ENCODE measurements around the gene P3H3.

The P3H3 gene

DNA sequence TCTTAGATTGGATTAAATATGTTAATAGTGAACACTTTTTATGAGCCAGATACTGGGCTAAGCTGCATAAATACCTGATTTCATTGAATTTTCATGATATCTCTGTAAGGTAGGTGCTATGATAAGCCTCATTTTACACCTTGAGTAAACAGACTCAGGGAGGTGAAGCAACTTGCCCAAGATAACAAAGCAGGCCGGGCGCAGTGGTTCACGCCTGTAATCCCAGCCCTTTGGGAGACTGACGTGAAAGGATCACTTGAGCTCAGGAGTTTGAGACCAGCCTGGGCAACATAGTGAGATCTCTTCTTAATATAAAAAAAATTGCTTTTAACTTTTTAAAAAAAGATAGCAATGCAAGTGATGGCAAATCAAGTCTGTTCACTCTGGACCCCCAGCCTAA is 13.9 kb downstream of the P3H3 start:
- no peaks in the 10 kb centered on the region for H3K9me3 ChIP-seq (ENCODE audit: control insufficient read depth in 2 of 2, low read length in 2 of 2)
- no peak overlapping the region for H3K27ac ChIP-seq (ENCODE audit: low read depth in 2 of 2, low read length in 2 of 2)
- H3K4me1 ChIP-seq (ENCODE audit: control insufficient read depth in 2 of 2, insufficient read depth in 2 of 2, low read length in 2 of 2) = no peaks in the 10 kb centered on the region
- peaks cover 4 to 8% of the 10 kb centered on the region in 2 donors for H3K36me3 ChIP-seq (ENCODE audit: control insufficient read depth in 2 of 2, insufficient read depth in 2 of 2, low read length in 2 of 2)
- H3K27me3 ChIP-seq (ENCODE audit: control insufficient read depth in 2 of 2, insufficient read depth in 2 of 2, low read length in 2 of 2) = no peaks in the 10 kb centered on the region
- no peak overlapping the region for H3K4me3 ChIP-seq (ENCODE audit: low read length in 2 of 2)
- no peak overlapping the region for H3K9ac ChIP-seq (ENCODE audit: low read depth in 1 of 2, low read length in 2 of 2)

GRCh38 chr12:6843118-6843902 is 15.1 kb downstream of the P3H3 start:
- no peaks in the 10 kb centered on the region for H3K4me1 ChIP-seq (ENCODE audit: control insufficient read depth in 2 of 2, insufficient read depth in 2 of 2, low read length in 2 of 2)
- peaks cover 4 to 8% of the 10 kb centered on the region in 2 donors for H3K36me3 ChIP-seq (ENCODE audit: control insufficient read depth in 2 of 2, insufficient read depth in 2 of 2, low read length in 2 of 2)
- no peak overlapping the region for H3K4me3 ChIP-seq (ENCODE audit: low read length in 2 of 2)
- H3K27ac ChIP-seq (ENCODE audit: low read depth in 2 of 2, low read length in 2 of 2) = no peak overlapping the region
- H3K9ac ChIP-seq (ENCODE audit: low read depth in 1 of 2, low read length in 2 of 2) = no peak overlapping the region
- no peaks in the 10 kb centered on the region for H3K9me3 ChIP-seq (ENCODE audit: control insufficient read depth in 2 of 2, low read length in 2 of 2)
- H3K27me3 ChIP-seq (ENCODE audit: control insufficient read depth in 2 of 2, insufficient read depth in 2 of 2, low read length in 2 of 2) = no peaks in the 10 kb centered on the region

DNA sequence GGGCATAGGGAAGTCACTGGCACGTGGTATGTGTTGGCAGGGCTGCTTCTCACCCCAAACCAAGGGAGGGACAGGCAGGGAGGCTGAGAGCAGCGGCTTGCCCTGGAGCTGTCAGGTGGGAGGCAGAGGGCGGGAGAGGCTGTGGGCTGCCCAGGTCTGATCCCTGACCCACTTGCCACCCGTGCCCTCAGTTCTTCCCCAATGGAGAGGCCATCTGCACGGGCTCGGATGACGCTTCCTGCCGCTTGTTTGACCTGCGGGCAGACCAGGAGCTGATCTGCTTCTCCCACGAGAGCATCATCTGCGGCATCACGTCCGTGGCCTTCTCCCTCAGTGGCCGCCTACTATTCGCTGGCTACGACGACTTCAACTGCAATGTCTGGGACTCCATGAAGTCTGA is 17.2 kb downstream of the P3H3 start:
- no peaks in the 10 kb centered on the region for H3K9me3 ChIP-seq (ENCODE audit: control insufficient read depth in 2 of 2, low read length in 2 of 2)
- no peaks in the 10 kb centered on the region for H3K27me3 ChIP-seq (ENCODE audit: control insufficient read depth in 2 of 2, insufficient read depth in 2 of 2, low read length in 2 of 2)
- H3K4me1 ChIP-seq (ENCODE audit: control insufficient read depth in 2 of 2, insufficient read depth in 2 of 2, low read length in 2 of 2) = peaks cover 2% of the 10 kb centered on the region in 2 donors
- H3K9ac ChIP-seq (ENCODE audit: low read depth in 1 of 2, low read length in 2 of 2) = no peak overlapping the region
- H3K27ac ChIP-seq (ENCODE audit: low read depth in 2 of 2, low read length in 2 of 2) = no peak overlapping the region
- H3K4me3 ChIP-seq (ENCODE audit: low read length in 2 of 2) = no peak overlapping the region
- H3K36me3 ChIP-seq (ENCODE audit: control insufficient read depth in 2 of 2, insufficient read depth in 2 of 2, low read length in 2 of 2) = peaks cover 8 to 9% of the 10 kb centered on the region in 2 donors

DNA sequence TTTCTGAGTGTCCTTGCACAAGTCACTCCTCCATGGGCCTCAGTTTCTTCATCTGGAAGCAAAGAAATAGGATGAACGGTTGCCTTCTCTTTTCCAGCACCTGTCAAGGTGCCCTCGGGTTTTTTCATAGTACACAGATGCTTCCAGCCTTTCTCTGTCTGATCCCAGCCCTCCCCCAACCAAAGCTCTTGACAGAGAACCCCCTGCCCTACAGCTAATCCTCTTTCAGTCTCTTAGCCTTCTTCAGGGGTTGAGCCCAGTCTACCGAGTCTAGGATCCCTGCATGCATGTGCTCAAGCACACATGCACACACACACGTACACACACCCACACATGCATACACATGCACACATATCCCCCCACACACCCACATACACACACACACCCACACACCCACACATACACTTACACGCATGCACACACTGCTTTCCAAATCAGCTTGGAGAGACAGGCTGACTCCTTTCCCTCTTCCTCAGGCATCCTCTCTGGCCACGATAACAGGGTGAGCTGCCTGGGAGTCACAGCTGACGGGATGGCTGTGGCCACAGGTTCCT is 18.2 kb downstream of the P3H3 start:
- Histone ChIP-seq H3K4me3 (ENCODE audit: low read length in 2 of 2) (no peak overlapping the region), H3K9ac (ENCODE audit: low read depth in 1 of 2, low read length in 2 of 2) (no peak overlapping the region), H3K27ac (ENCODE audit: low read depth in 2 of 2, low read length in 2 of 2) (no peak overlapping the region), H3K36me3 (ENCODE audit: control insufficient read depth in 2 of 2, insufficient read depth in 2 of 2, low read length in 2 of 2) (peaks cover 8 to 9% of the 10 kb centered on the region in 2 donors), H3K4me1 (ENCODE audit: control insufficient read depth in 2 of 2, insufficient read depth in 2 of 2, low read length in 2 of 2) (peaks cover 7 to 10% of the 10 kb centered on the region in 2 donors), H3K9me3 (ENCODE audit: control insufficient read depth in 2 of 2, low read length in 2 of 2) (no peaks in the 10 kb centered on the region), H3K27me3 (ENCODE audit: control insufficient read depth in 2 of 2, insufficient read depth in 2 of 2, low read length in 2 of 2) (no peaks in the 10 kb centered on the region)

DNA sequence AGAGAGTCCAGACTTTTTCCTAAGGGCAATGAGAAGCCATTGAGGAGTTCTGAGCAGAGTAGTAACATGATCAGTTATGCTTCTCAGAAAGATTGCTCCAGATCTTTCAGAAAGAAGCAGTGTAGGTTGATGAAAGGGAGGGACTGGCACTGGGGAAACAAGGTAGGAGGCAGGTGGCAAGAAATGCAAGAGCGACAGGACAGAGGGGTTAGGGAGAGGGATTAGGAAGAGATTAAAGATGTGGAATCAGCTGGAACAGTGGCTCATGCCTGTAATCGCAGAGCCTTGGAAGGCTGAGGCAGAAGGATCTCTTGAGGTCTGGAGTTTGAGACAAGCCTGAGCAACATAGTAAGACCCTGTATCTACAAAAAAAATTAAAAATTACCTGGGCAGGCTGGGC is 19.5 kb downstream of the P3H3 start:
- H3K36me3 ChIP-seq (ENCODE audit: control insufficient read depth in 2 of 2, insufficient read depth in 2 of 2, low read length in 2 of 2) = peaks cover 8 to 9% of the 10 kb centered on the region in 2 donors

DNA sequence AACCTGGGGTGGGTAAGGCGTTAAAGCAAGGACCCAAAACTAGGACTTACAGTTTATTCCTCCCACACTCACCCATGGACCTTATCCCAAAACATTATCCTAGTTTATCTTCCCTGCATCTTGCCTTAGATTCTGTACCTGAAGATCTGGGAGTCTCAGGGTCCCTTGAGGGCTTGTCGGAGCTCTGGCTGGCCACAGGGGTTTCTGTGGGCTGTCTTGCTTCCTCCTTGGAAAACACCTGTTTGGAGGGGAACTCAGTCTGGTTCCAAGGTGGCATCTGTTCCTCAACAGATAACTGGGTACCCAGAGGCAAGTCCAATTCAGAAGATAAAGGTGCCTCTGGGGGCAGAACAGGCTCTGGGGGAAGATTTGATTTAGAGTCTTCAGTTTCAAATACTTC is 21.2 kb downstream of the P3H3 start:
- Histone ChIP-seq H3K36me3 (ENCODE audit: control insufficient read depth in 2 of 2, insufficient read depth in 2 of 2, low read length in 2 of 2) (peaks cover 8 to 9% of the 10 kb centered on the region in 2 donors), H3K27ac (ENCODE audit: low read depth in 2 of 2, low read length in 2 of 2) (no peak overlapping the region), H3K4me1 (ENCODE audit: control insufficient read depth in 2 of 2, insufficient read depth in 2 of 2, low read length in 2 of 2) (peaks cover 13 to 18% of the 10 kb centered on the region in 2 donors), H3K27me3 (ENCODE audit: control insufficient read depth in 2 of 2, insufficient read depth in 2 of 2, low read length in 2 of 2) (no peaks in the 10 kb centered on the region), H3K4me3 (ENCODE audit: low read length in 2 of 2) (no peak overlapping the region), H3K9ac (ENCODE audit: low read depth in 1 of 2, low read length in 2 of 2) (no peak overlapping the region), H3K9me3 (ENCODE audit: control insufficient read depth in 2 of 2, low read length in 2 of 2) (no peaks in the 10 kb centered on the region)

More for the DNA sequence above, 19.5 kb downstream of the P3H3 start:
- Histone ChIP-seq H3K4me1 (ENCODE audit: control insufficient read depth in 2 of 2, insufficient read depth in 2 of 2, low read length in 2 of 2) (peaks cover 7 to 10% of the 10 kb centered on the region in 2 donors), H3K9me3 (ENCODE audit: control insufficient read depth in 2 of 2, low read length in 2 of 2) (no peaks in the 10 kb centered on the region), H3K4me3 (ENCODE audit: low read length in 2 of 2) (no peak overlapping the region), H3K27ac (ENCODE audit: low read depth in 2 of 2, low read length in 2 of 2) (no peak overlapping the region), H3K9ac (ENCODE audit: low read depth in 1 of 2, low read length in 2 of 2) (no peak overlapping the region), H3K27me3 (ENCODE audit: control insufficient read depth in 2 of 2, insufficient read depth in 2 of 2, low read length in 2 of 2) (no peaks in the 10 kb centered on the region)

DNA sequence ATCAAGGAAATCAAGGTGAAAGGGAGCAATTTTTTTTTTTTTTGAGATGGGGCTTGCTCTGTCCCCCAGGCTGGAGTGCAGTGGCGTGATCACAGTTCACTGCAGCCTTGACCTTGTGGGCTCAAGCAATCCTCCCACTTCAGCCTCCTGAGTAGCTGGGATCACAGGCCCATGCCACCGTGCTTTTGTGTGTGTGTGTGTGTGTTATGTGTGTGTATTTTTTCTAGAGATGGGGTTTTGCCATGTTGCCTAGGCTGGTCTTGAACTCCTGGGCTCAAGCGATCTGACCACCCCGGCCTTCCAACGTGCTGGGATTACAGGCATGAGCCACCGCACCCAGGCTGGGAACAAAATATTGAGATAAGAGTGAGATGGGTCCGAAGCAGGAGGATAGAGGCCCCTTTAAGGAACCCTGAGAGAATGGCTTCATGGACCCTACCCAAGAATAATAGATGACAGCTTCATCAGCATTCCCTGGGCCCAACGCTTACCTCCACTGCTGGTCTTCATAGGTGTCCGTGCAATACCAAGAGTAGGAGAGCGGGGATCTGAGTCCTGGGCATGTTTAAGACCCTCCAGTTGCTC is 21.9 kb downstream of the P3H3 start:
- no peak overlapping the region for H3K9ac ChIP-seq (ENCODE audit: low read depth in 1 of 2, low read length in 2 of 2)
- peaks cover 13 to 18% of the 10 kb centered on the region in 2 donors for H3K4me1 ChIP-seq (ENCODE audit: control insufficient read depth in 2 of 2, insufficient read depth in 2 of 2, low read length in 2 of 2)
- H3K27me3 ChIP-seq (ENCODE audit: control insufficient read depth in 2 of 2, insufficient read depth in 2 of 2, low read length in 2 of 2) = no peaks in the 10 kb centered on the region
- peaks cover 8 to 9% of the 10 kb centered on the region in 2 donors for H3K36me3 ChIP-seq (ENCODE audit: control insufficient read depth in 2 of 2, insufficient read depth in 2 of 2, low read length in 2 of 2)
- H3K27ac ChIP-seq (ENCODE audit: low read depth in 2 of 2, low read length in 2 of 2) = no peak overlapping the region
- H3K9me3 ChIP-seq (ENCODE audit: control insufficient read depth in 2 of 2, low read length in 2 of 2) = no peaks in the 10 kb centered on the region
- peak overlapping the region; percentile 99 to 100 for H3K4me3 ChIP-seq (ENCODE audit: low read length in 2 of 2)

- Histone ChIP-seq H3K9ac (ENCODE audit: low read depth in 1 of 2, low read length in 2 of 2) (peak overlapping the region; percentile 49 to 93), H3K36me3 (ENCODE audit: control insufficient read depth in 2 of 2, insufficient read depth in 2 of 2, low read length in 2 of 2) (peaks cover 11 to 15% of the 10 kb centered on the region in 2 donors), H3K9me3 (ENCODE audit: control insufficient read depth in 2 of 2, low read length in 2 of 2) (no peaks in the 10 kb centered on the region), H3K4me1 (ENCODE audit: control insufficient read depth in 2 of 2, insufficient read depth in 2 of 2, low read length in 2 of 2) (peaks cover 13 to 18% of the 10 kb centered on the region in 2 donors), H3K27ac (ENCODE audit: low read depth in 2 of 2, low read length in 2 of 2) (peak overlapping the region in 1 of 2 donors; percentile 100), H3K27me3 (ENCODE audit: control insufficient read depth in 2 of 2, insufficient read depth in 2 of 2, low read length in 2 of 2) (no peaks in the 10 kb centered on the region), H3K4me3 (ENCODE audit: low read length in 2 of 2) (peak overlapping the region; percentile 99 to 100)
Measured at GRCh38 chr12:6850796-6851152, 22.6 kb downstream of the P3H3 start.

- Histone ChIP-seq H3K4me1 (ENCODE audit: control insufficient read depth in 2 of 2, insufficient read depth in 2 of 2, low read length in 2 of 2) (peaks cover 13 to 18% of the 10 kb centered on the region in 2 donors), H3K27me3 (ENCODE audit: control insufficient read depth in 2 of 2, insufficient read depth in 2 of 2, low read length in 2 of 2) (no peaks in the 10 kb centered on the region), H3K9ac (ENCODE audit: low read depth in 1 of 2, low read length in 2 of 2) (peak within 1 kb of the TSS; percentile 92 to 93), H3K27ac (ENCODE audit: low read depth in 2 of 2, low read length in 2 of 2) (peak within 1 kb of the TSS; percentile 98 to 100), H3K4me3 (ENCODE audit: low read length in 2 of 2) (peak within 1 kb of the TSS; percentile 99 to 100), H3K36me3 (ENCODE audit: control insufficient read depth in 2 of 2, insufficient read depth in 2 of 2, low read length in 2 of 2) (peaks cover 15 to 19% of the 10 kb centered on the region in 2 donors), H3K9me3 (ENCODE audit: control insufficient read depth in 2 of 2, low read length in 2 of 2) (no peaks in the 10 kb centered on the region)
Measured at GRCh38 chr12:6851153-6851920, 23.1 kb downstream of the P3H3 start, which contains the start of gene CDCA3. Gene CDCA3, minus strand, starts transcription at chr12:6851286. Its CDS starts 334 bp downstream, at chr12:6850952.

Measured in mucosa of rectum (tissue), 2 donors.